ENCODE measurements around the gene ATP8A2. TPM values are rescaled to one million over a fixed set of nuclear protein-coding genes. Genes with fewer than 3 reads are reported as not detected.

ATP8A2 gene
- polyA plus RNA-seq, 3 donors = not detected

DNA sequence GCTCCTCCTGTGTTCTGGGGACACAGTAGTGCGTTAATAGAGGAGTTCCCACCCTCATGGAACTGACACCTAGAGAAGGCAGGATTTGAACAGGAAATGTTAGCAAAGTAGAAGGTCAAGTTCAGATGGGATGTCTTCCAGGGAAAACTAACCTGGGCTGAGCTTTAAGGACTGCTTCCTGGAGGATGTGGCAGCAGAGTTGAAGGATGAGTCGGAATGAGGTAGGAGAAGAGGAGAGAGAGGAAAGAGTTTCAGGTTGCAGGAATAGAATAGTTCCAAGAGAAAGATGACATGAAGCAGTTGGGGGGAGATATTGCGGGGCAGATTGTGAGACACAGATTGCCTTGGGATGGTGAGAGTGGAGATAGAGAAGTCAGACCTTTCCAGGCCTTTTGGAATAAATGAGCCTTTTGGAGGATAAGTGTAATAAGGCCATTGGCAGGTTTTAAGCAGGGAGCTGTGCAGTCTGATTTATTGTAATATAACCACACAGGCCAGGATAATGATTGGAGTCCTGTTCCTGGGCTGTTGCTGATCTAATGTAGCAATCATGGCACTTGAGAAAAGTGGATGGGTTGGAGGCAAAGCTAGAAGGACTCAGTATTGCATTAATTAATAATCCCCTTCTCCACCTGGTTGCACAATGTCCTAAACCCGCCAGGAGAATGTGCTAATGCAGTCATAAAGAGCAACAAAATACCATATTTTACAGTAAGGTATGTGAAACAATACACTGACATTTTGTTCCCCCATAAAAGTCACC lies 474.6 kb downstream of the ATP8A2 start:
- Histone ChIP-seq H3K4me1 (ENCODE audit: control insufficient read depth in 1 of 2, insufficient read depth in 2 of 2, low read length in 2 of 2) (peaks cover 49 to 58% of the 10 kb centered on the region in 2 donors), H2AFZ (ENCODE audit: insufficient read depth, low read depth, low read length, poor library complexity, severe bottlenecking) (no peak overlapping the region), H3K36me3 (replicated peaks in 1 of 2; ENCODE audit: control insufficient read depth in 1 of 2, insufficient read depth in 2 of 2, low read length in 2 of 2) (no peaks in the 10 kb centered on the region), H3K79me2 (ENCODE audit: insufficient read depth, low read length) (no peaks in the 10 kb centered on the region), H3K4me2 (replicated peaks; ENCODE audit: extremely low read depth, low read length, poor library complexity, severe bottlenecking) (peak overlapping the region; percentile 62), H3K27me3 (ENCODE audit: control insufficient read depth in 2 of 2, insufficient read depth in 2 of 2, low read length in 2 of 2) (no peaks in the 10 kb centered on the region), H3K9ac (ENCODE audit: insufficient read depth, low read length, poor library complexity, severe bottlenecking) (peak overlapping the region; percentile 24), H3K4me3 (replicated peaks in 1 of 3; ENCODE audit: low read depth in 2 of 3, low read length in 3 of 3) (peak overlapping the region in 1 of 3 experiments; percentile 58), H3K27ac (ENCODE audit: low read depth in 1 of 2, low read length in 2 of 2) (peak overlapping the region in 1 of 2 donors; percentile 70), H3K9me3 (replicated peaks in 1 of 2; ENCODE audit: control insufficient read depth in 1 of 2, insufficient read depth in 1 of 2, low read length in 2 of 2) (peaks cover 0 to 3% of the 10 kb centered on the region in 2 donors), H4K20me1 (ENCODE audit: insufficient read depth, low read length) (no peaks in the 10 kb centered on the region)
- Mint-ChIP-seq H3K27me3 (ENCODE audit: low read depth in 3 of 3) (peaks cover 3 to 9% (median 6%) of the 10 kb centered on the region in 3 donors), H3K36me3 (peaks cover 1 to 3% of the 10 kb centered on the region in 2 donors), H3K4me1 (peaks cover 58% of the 10 kb centered on the region), H3K27ac (peak overlapping the region in 6 of 7 donors; percentile 21 to 89 (median 80)), H3K4me3 (peak overlapping the region; percentile 48 to 52), H3K9me3 (peaks cover 1 to 8% (median 5%) of the 10 kb centered on the region in 7 donors)
- TF ChIP-seq, protein P1, sequence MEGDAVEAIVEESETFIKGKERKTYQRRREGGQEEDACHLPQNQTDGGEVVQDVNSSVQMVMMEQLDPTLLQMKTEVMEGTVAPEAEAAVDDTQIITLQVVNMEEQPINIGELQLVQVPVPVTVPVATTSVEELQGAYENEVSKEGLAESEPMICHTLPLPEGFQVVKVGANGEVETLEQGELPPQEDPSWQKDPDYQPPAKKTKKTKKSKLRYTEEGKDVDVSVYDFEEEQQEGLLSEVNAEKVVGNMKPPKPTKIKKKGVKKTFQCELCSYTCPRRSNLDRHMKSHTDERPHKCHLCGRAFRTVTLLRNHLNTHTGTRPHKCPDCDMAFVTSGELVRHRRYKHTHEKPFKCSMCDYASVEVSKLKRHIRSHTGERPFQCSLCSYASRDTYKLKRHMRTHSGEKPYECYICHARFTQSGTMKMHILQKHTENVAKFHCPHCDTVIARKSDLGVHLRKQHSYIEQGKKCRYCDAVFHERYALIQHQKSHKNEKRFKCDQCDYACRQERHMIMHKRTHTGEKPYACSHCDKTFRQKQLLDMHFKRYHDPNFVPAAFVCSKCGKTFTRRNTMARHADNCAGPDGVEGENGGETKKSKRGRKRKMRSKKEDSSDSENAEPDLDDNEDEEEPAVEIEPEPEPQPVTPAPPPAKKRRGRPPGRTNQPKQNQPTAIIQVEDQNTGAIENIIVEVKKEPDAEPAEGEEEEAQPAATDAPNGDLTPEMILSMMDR (IDR thresholded peaks at IDR 0.05) = no peak
- no peak for DNase-seq
- intact Hi-C loops (cut with micrococcal nuclease) = no loop called here
- 97% methylated on average over 3 of the region's 4 CpGs for WGBS (ENCODE audit: insufficient coverage)

DNA sequence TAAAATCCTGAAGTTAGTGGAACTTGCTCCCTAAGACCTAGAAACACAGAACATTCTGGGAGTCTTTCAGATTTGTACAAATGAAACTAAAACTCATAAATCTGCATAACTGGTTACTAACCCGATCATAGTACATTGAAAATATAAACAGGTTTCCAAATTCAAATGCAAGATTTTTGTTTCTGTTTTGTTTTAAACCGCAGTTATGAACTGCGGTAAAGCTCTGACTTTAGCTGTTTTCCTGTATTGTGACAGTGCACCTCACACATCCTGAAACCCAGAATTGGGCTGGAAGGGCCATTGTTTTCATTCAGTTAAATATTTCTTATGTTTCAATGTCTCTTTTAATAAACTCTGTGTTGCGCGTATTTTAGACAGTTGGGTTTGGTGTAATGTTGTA lies 475.4 kb downstream of the ATP8A2 start:
- Histone ChIP-seq H3K4me2 (replicated peaks; ENCODE audit: extremely low read depth, low read length, poor library complexity, severe bottlenecking) (peak overlapping the region; percentile 62), H4K20me1 (ENCODE audit: insufficient read depth, low read length) (no peaks in the 10 kb centered on the region), H3K4me3 (replicated peaks in 1 of 3; ENCODE audit: low read depth in 2 of 3, low read length in 3 of 3) (peak overlapping the region in 1 of 3 experiments; percentile 58), H3K27me3 (ENCODE audit: control insufficient read depth in 2 of 2, insufficient read depth in 2 of 2, low read length in 2 of 2) (no peaks in the 10 kb centered on the region), H3K4me1 (ENCODE audit: control insufficient read depth in 1 of 2, insufficient read depth in 2 of 2, low read length in 2 of 2) (peaks cover 49 to 58% of the 10 kb centered on the region in 2 donors), H3K9ac (ENCODE audit: insufficient read depth, low read length, poor library complexity, severe bottlenecking) (peak overlapping the region; percentile 24), H3K36me3 (replicated peaks in 1 of 2; ENCODE audit: control insufficient read depth in 1 of 2, insufficient read depth in 2 of 2, low read length in 2 of 2) (no peaks in the 10 kb centered on the region), H3K27ac (ENCODE audit: low read depth in 1 of 2, low read length in 2 of 2) (peak overlapping the region; percentile 38 to 70), H3K9me3 (replicated peaks in 1 of 2; ENCODE audit: control insufficient read depth in 1 of 2, insufficient read depth in 1 of 2, low read length in 2 of 2) (no peaks in the 10 kb centered on the region), H2AFZ (ENCODE audit: insufficient read depth, low read depth, low read length, poor library complexity, severe bottlenecking) (no peak overlapping the region), H3K79me2 (ENCODE audit: insufficient read depth, low read length) (no peaks in the 10 kb centered on the region)
- TF ChIP-seq, protein P1 (IDR thresholded peaks at IDR 0.05) = no peak
- Mint-ChIP-seq H3K4me3 (peak overlapping the region; percentile 48 to 69), H3K27me3 (ENCODE audit: low read depth in 3 of 3) (peaks cover 3 to 7% (median 6%) of the 10 kb centered on the region in 3 donors), H3K27ac (peak overlapping the region; percentile 79 to 90 (median 86)), H3K9me3 (peaks cover 0 to 6% (median 4%) of the 10 kb centered on the region in 7 donors), H3K4me1 (peaks cover 60% of the 10 kb centered on the region), H3K36me3 (peaks cover 1 to 3% of the 10 kb centered on the region in 2 donors)
- DNase-seq = peak; percentile 11 to 27 (median 22)
- WGBS (ENCODE audit: insufficient coverage) = 43% methylated on average over 1 of the region's 5 CpGs
- intact Hi-C loops (cut with micrococcal nuclease) = no loop called here

All from CD14-positive monocyte (primary cell).